Adrenal gland (tissue), 12 donors: ENCODE results near the gene ACAD11. TPM values are rescaled to one million over a fixed set of nuclear protein-coding genes. Genes with fewer than 3 reads are reported as not detected.

Experiments used
- DNase-seq, 7 donors: peaks; one replicate each; pipeline ENCODE4 v3.0.0-alpha.2; 2019 to 2020
- H3K27ac ChIP-seq, 5 donors: fragments of 200-600 bp; sonication (generic) in 4 of 5; 1 replicate in 3 of 5; 2 replicates in 2 of 5; pipeline versions ENCODE4 v1.5.1 to v1.8.0; 2016 to 2020; ENCODE audit warnings: mild to moderate bottlenecking in 1 of 5
- H3K27me3 ChIP-seq: fragments of 200-600 bp; 2 replicates; pipeline ENCODE4 v1.8.0; 2021
- H3K36me3 ChIP-seq, 2 donors: fragments of 200-600 bp; replicated peaks in 1 of 2; 1 replicate in 1 of 2; 2 replicates in 1 of 2; pipeline versions ENCODE4 v1.5.1 to v1.8.0; 2018 to 2022
- H3K4me1 ChIP-seq, 2 donors: fragments of 200-600 bp; replicated peaks in 1 of 2; 1 replicate in 1 of 2; 2 replicates in 1 of 2; pipeline versions ENCODE4 v1.5.1 to v1.8.0; 2018 to 2021
- H3K4me3 ChIP-seq, 4 donors: fragments of 200-600 bp; sonication (generic) in 3 of 4; one replicate each; pipeline ENCODE4 v1.5.1; 2016 to 2018
- H3K9me3 ChIP-seq, 3 donors: fragments of 200-600 bp; sonication (generic) in 1 of 3; replicated peaks in 1 of 3; 1 replicate in 2 of 3; 2 replicates in 1 of 3; pipeline versions ENCODE4 v1.5.1 to v1.8.0; 2016 to 2021
- CTCF ChIP-seq, 6 experiments: fragments of 450-650 bp in 4 of 6; fragments of 200-600 bp in 2 of 6; sonication (generic) in 1 of 6; IDR thresholded peaks; 1 replicate in 5 of 6; 2 replicates in 1 of 6; pipeline versions ENCODE4 v1.5.1 to v1.8.0; 2016 to 2021; ENCODE audit warnings: antibody characterized with exemption in 6 of 6, mild to moderate bottlenecking in 2 of 6, moderate library complexity in 1 of 6
- POLR2A ChIP-seq, 2 donors: fragments of 450-650 bp; IDR thresholded peaks; one replicate each; pipeline ENCODE4 v1.6.1; 2017; ENCODE audit warnings: antibody characterized with exemption in 2 of 2, mild to moderate bottlenecking in 2 of 2, moderate library complexity in 1 of 2
- WGBS, 4 donors: extraction: QIAGEN DNeasy Blood & Tissue Kit in 2 of 4; methylation state at CpG; one replicate each; pipeline versions ENCODE4 v1.1.5 to v1.1.7; 2013 to 2017; 5-methylcytosine and 5-hydroxymethylcytosine counted together
- intact Hi-C, 2 donors: fragments of 100-400 bp; cut with DNase I; formaldehyde crosslinking; loops; one replicate each; pipeline versions ENCODE4 v1.14.1 to v1.15.0; 2022 to 2023
- polyA plus RNA-seq, 3 donors: library from polyadenylated mRNA; stranded (reverse); fragments of 200-250 nt in 2 of 3; fragments of 350-450 nt in 1 of 3; fragmentation: Illumina TruSeq in 1 of 3; extraction: RNeasy Lipid Tissue Mini Kit (QIAGEN cat#74804) in 1 of 3; gene quantifications; one replicate each; pipeline ENCODE4 v1.2.3, GENCODE V29; 2013 to 2014
- total RNA-seq, 9 donors: library from RNA; depleted of rRNA in 4 of 9; stranded (reverse); fragments of >200 nt in 4 of 9; fragments of 120-200 nt in 1 of 9; fragmentation: NEBNext Ultra II Directional in 1 of 9; extraction: Animal tissue kit (Norgen Biotek cat#: 25700) in 1 of 9; gene quantifications; one replicate each; pipeline versions ENCODE4 v1.1.0 to v1.2.4, GENCODE V29; 2013 to 2023
- donor health status: healthy with polysubstance abuse.
- donor health status: Bipolar disorder and iron deficiency.
- donor health status: DM: yes; HTN: yes; CAD: no.
- donor health status: DM: no; HTN: no; CAD: no.
- donor health status: DM: no; HTN: no; CAD: no.
- donor health status: DM: yes; HTN: yes; CAD: no.

ACAD11 gene
- total and polyA plus RNA-seq, 12 donors, result 13.6 to 59.1 (median 25.6) TPM

GRCh38 chr3:132549890-132550578 lies 109.6 kb downstream of the ACAD11 start:
- DNase-seq, result peak in 4 of 7 donors; percentile 28 to 48 (median 36)
- Histone ChIP-seq H3K27me3 (no peaks in the 10 kb centered on the region), H3K4me1 (peaks cover 11 to 13% of the 10 kb centered on the region in 2 donors), H3K36me3 (no peaks in the 10 kb centered on the region), H3K4me3 (no peak overlapping the region), H3K27ac (peak overlapping the region in 2 of 5 donors; percentile 55 to 61), H3K9me3 (no peaks in the 10 kb centered on the region)
- TF ChIP-seq CTCF (IDR thresholded peaks at IDR 0.05) (no peak), POLR2A (IDR thresholded peaks at IDR 0.05) (no peak)
- intact Hi-C loops, result no loop called here

GRCh38 chr3:132549169-132549568 lies 110.4 kb downstream of the ACAD11 start:
- TF ChIP-seq POLR2A (IDR thresholded peaks at IDR 0.05) (no peak), CTCF (IDR thresholded peaks at IDR 0.05) (no peak)

GRCh38 chr3:132545471-132545870 lies 114.1 kb downstream of the ACAD11 start:
- no peaks in the 10 kb centered on the region for H3K9me3 ChIP-seq
- peaks cover 10 to 15% of the 10 kb centered on the region in 2 donors for H3K4me1 ChIP-seq
- no peaks in the 10 kb centered on the region for H3K27me3 ChIP-seq
- H3K4me3 ChIP-seq, result no peak overlapping the region
- no peak for DNase-seq
- H3K27ac ChIP-seq, result no peak overlapping the region
- TF ChIP-seq POLR2A (IDR thresholded peaks at IDR 0.05), result no peak
- peaks cover 0 to 1% of the 10 kb centered on the region in 2 donors for H3K36me3 ChIP-seq
- 70 to 86% (median 74%) methylated on average over 3 of the region's 3 CpGs for WGBS, 4 donors
- intact Hi-C loops, result no loop called here

More at GRCh38 chr3:132549169-132549568, 110.4 kb downstream of the ACAD11 start:
- H3K9me3 ChIP-seq, result no peaks in the 10 kb centered on the region
- H3K4me1 ChIP-seq, result peaks cover 11 to 13% of the 10 kb centered on the region in 2 donors
- 86 to 89% (median 88%) methylated on average over 2 to 8 of the region's 8 CpGs for WGBS, 4 donors
- DNase-seq, result no peak
- no peaks in the 10 kb centered on the region for H3K36me3 ChIP-seq
- peak overlapping the region in 1 of 5 donors; percentile 41 for H3K27ac ChIP-seq
- H3K27me3 ChIP-seq, result no peaks in the 10 kb centered on the region
- intact Hi-C loops, result no loop called here
- no peak overlapping the region for H3K4me3 ChIP-seq

GRCh38 chr3:132544130-132544529 lies 115.5 kb downstream of the ACAD11 start:
- no peak for TF ChIP-seq POLR2A (IDR thresholded peaks at IDR 0.05)
- TF ChIP-seq CTCF (IDR thresholded peaks at IDR 0.05), result no peak
- 93 to 100% (median 95%) methylated on average over 2 of the region's 2 CpGs for WGBS, 4 donors

More at GRCh38 chr3:132544130-132544529, 115.5 kb downstream of the ACAD11 start:
- Histone ChIP-seq H3K36me3 (peaks cover 0 to 12% of the 10 kb centered on the region in 2 donors), H3K27ac (no peak overlapping the region), H3K9me3 (no peaks in the 10 kb centered on the region), H3K27me3 (no peaks in the 10 kb centered on the region), H3K4me3 (no peak overlapping the region), H3K4me1 (peaks cover 5 to 9% of the 10 kb centered on the region in 2 donors)
- intact Hi-C loops, result no loop called here
- no peak for DNase-seq
